Neutrophil (primary cell): ENCODE results near the gene ROR2.

Experiments used
- H3K27ac ChIP-seq: fragments of 200-600 bp; sonication (generic); 2 replicates; pipeline ENCODE4 v1.5.1; 2016; ENCODE audit warnings: mild to moderate bottlenecking, moderate library complexity
- H3K27me3 ChIP-seq: fragments of 200-600 bp; sonication (generic); 2 replicates; pipeline ENCODE4 v1.6.0; 2016; ENCODE audit warnings: mild to moderate bottlenecking
- H3K36me3 ChIP-seq: fragments of 200-600 bp; sonication (generic); 2 replicates; pipeline ENCODE4 v1.5.1; 2017
- H3K4me1 ChIP-seq, 2 experiments: fragments of 200-600 bp in 1 of 2; sonication (generic) in 1 of 2; 1 replicate in 1 of 2; 2 replicates in 1 of 2; pipeline versions ENCODE4 v1.5.1 to v1.6.1; 2013 to 2016; ENCODE audit warnings: low read depth in 1 of 2, low read length in 1 of 2, mild to moderate bottlenecking in 1 of 2, moderate library complexity in 1 of 2; ENCODE audit not compliant: control insufficient read depth in 1 of 2, insufficient read depth in 1 of 2
- H3K4me3 ChIP-seq, 2 experiments: fragments of 200-600 bp in 1 of 2; sonication (generic) in 1 of 2; 1 replicate in 1 of 2; 2 replicates in 1 of 2; pipeline ENCODE4 v1.5.1; 2013 to 2016; ENCODE audit warnings: low read depth in 1 of 2, low read length in 1 of 2, mild to moderate bottlenecking in 1 of 2, moderate library complexity in 1 of 2
- H3K9me3 ChIP-seq: fragments of 200-600 bp; sonication (generic); 2 replicates; pipeline ENCODE4 v1.5.1; 2016
- TF ChIP-seq, protein P1 (sequence below): fragments of 200-600 bp; sonication (generic); IDR thresholded peaks from 2 replicates; pipeline ENCODE4 v1.5.1; 2016; ENCODE audit warnings: antibody characterized with exemption

ROR2 gene

DNA sequence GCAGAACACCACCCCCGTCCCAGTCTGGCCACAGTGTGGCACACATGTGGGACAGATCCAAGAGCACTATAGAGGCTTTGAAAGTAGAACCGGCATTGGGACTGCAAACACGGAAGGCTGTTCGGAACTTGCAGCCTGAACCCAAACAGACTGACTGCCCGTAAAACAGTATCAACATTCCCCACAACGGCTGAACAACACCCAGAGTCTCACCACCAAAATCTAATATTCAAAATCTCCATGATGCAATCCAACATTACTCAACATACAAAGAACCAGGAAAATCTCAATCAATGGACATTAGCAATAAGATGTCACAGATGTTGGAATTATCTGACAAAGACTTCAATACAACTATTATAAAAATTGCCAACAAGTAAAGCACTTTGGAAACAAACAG is 82.3 kb downstream of the ROR2 start:
- Histone ChIP-seq H3K9me3 (no peaks in the 10 kb centered on the region), H3K4me1 (no peaks in the 10 kb centered on the region), H3K27me3 (peaks cover 12% of the 10 kb centered on the region), H3K36me3 (no peaks in the 10 kb centered on the region), H3K4me3 (no peak overlapping the region), H3K27ac (no peak overlapping the region)
- TF ChIP-seq, protein P1, sequence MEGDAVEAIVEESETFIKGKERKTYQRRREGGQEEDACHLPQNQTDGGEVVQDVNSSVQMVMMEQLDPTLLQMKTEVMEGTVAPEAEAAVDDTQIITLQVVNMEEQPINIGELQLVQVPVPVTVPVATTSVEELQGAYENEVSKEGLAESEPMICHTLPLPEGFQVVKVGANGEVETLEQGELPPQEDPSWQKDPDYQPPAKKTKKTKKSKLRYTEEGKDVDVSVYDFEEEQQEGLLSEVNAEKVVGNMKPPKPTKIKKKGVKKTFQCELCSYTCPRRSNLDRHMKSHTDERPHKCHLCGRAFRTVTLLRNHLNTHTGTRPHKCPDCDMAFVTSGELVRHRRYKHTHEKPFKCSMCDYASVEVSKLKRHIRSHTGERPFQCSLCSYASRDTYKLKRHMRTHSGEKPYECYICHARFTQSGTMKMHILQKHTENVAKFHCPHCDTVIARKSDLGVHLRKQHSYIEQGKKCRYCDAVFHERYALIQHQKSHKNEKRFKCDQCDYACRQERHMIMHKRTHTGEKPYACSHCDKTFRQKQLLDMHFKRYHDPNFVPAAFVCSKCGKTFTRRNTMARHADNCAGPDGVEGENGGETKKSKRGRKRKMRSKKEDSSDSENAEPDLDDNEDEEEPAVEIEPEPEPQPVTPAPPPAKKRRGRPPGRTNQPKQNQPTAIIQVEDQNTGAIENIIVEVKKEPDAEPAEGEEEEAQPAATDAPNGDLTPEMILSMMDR: no peak

DNA sequence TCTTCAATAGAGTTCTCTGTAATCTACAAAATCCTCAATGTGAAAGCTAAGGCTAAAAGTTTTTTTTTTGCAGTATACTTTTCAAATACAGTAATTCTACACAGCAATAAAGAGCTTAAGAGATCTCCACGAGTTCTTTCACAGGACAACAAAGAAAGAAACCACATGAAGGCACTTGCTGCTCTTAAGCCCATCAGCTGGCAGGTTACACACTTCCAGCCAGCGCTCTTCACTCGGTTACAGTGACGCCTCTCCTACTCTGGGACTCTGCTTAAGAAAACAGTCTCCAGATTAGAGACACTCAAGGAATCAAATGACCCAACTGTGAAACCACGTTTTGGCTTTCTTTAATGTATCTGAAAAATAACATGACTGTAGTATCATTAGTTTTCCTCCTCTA is 85.0 kb downstream of the ROR2 start:
- Histone ChIP-seq H3K36me3 (no peaks in the 10 kb centered on the region), H3K4me1 (no peaks in the 10 kb centered on the region), H3K27ac (no peak overlapping the region), H3K27me3 (peaks cover 12% of the 10 kb centered on the region), H3K9me3 (no peaks in the 10 kb centered on the region), H3K4me3 (no peak overlapping the region)
- TF ChIP-seq, protein P1: no peak

DNA sequence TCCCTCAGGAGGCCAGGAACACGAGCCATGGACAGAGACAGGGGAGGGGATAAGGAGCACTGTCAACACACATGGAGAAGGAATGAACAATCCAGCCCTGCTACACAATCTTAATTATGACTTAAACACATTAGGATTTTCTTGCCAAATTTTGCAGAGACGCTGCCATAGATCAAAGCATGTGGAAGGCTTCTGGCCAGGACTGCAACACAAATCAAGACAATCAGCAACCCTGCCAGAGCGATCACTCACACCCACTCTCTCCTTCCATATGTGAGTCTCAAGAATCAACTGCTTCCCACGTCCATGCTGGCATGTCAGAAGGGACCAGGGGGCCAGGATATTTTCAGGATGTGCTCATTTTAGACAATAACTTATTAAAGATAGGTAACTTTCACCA is 85.6 kb downstream of the ROR2 start:
- Histone ChIP-seq H3K27me3 (peaks cover 12% of the 10 kb centered on the region), H3K27ac (no peak overlapping the region), H3K4me1 (no peaks in the 10 kb centered on the region), H3K9me3 (no peaks in the 10 kb centered on the region), H3K4me3 (no peak overlapping the region), H3K36me3 (no peaks in the 10 kb centered on the region)
- TF ChIP-seq, protein P1: no peak

DNA sequence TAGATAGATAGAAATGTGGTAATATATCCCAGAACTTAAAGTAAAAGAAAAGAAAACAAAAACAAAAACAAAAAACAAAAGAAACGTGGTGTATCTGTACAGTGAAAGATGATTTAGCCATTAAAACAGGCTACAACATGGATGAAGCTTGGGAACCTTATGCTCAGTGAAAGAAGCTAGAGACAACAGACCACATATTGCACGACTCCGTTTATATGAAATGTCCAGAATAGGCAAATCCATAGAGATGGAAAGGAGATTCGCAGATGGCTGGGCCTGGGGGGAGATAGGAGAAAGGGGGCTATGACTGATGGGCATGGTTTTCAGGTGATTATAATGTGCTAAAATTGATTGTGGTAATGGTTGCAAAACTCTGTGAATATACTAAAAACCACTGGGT is 86.6 kb downstream of the ROR2 start:
- H3K27me3 ChIP-seq: peaks cover 3% of the 10 kb centered on the region
- no peaks in the 10 kb centered on the region for H3K4me1 ChIP-seq
- H3K36me3 ChIP-seq: no peaks in the 10 kb centered on the region
- H3K27ac ChIP-seq: no peak overlapping the region
- H3K4me3 ChIP-seq: no peak overlapping the region
- TF ChIP-seq, protein P1: no peak
- no peaks in the 10 kb centered on the region for H3K9me3 ChIP-seq

DNA sequence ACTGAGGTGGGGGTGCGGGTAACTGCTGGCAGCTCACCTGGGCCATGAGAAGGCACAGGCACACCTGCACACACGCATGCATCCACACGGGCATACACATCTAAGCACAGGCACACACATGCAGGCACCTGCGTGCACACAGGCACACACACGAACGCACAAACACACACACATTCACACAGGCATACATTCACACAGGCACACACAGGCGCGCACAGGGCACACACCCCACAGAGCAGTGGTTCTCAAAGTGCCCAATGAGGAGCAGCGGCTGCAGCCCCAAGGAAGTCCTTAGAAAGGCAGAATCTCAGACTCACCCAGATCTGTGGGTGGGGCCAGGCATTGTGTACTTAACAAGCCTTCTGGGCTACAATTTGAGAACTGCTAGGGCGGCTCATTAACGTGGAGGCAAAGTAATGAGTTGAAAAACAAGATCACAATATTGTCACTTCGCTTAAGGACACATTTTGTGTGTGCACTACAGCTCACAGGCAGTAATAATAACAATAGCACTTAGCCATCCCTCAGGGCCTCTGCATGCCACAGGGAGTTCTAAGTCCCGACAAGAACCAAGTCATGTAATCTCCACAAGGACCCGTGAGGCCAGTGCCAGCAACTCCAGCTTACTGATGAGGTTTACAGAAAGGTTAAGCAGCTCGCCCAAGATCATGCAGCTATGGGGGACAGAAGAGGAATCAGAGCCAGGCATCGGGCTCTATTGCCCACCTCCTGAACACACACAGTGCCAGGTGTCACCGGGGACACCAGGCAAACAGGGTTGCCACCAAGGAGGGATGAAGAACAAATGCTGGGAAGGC is 91.6 kb downstream of the ROR2 start:
- H3K36me3 ChIP-seq: no peaks in the 10 kb centered on the region
- H3K4me3 ChIP-seq: no peak overlapping the region
- H3K27me3 ChIP-seq: no peaks in the 10 kb centered on the region
- TF ChIP-seq, protein P1: no peak
- no peak overlapping the region for H3K27ac ChIP-seq
- H3K4me1 ChIP-seq: no peaks in the 10 kb centered on the region
- H3K9me3 ChIP-seq: no peaks in the 10 kb centered on the region
